Loucy (cell line): ENCODE measurements around the gene RAB8B.

Experiments
- H2AFZ ChIP-seq: fragments of 200-600 bp; sonication (generic); 2 replicates; pipeline ENCODE4 v1.6.0; 2016; ENCODE audit warnings: antibody characterized with exemption, mild to moderate bottlenecking, low read length, moderate library complexity
- H3F3A ChIP-seq: fragments of 200-600 bp; 2 replicates; pipeline ENCODE4 v1.6.0; 2016; ENCODE audit warnings: antibody characterized with exemption, low read depth, mild to moderate bottlenecking
- H3K27me3 ChIP-seq: fragments of 200-600 bp; sonication (generic); 2 replicates; pipeline ENCODE4 v1.6.1; 2014; ENCODE audit warnings: low read length, mild to moderate bottlenecking; ENCODE audit not compliant: insufficient read depth, poor library complexity, severe bottlenecking
- H3K36me3 ChIP-seq: fragments of 200-600 bp; sonication (generic); 2 replicates; pipeline ENCODE4 v1.6.1; 2016; ENCODE audit warnings: low read length; ENCODE audit not compliant: insufficient read depth
- H3K4me1 ChIP-seq: fragments of 200-600 bp; sonication (generic); 2 replicates; pipeline ENCODE4 v1.5.1; 2014; ENCODE audit warnings: low read length, mild to moderate bottlenecking; ENCODE audit not compliant: insufficient read depth, poor library complexity, severe bottlenecking
- H3K4me2 ChIP-seq: fragments of 200-600 bp; sonication (generic); 2 replicates; pipeline ENCODE4 v1.6.0; 2014; ENCODE audit warnings: antibody characterized with exemption, low read length, low read depth, mild to moderate bottlenecking; ENCODE audit not compliant: poor library complexity, severe bottlenecking
- H3K4me3 ChIP-seq: fragments of 200-600 bp; sonication (generic); 2 replicates; pipeline ENCODE4 v1.5.1; 2014; ENCODE audit warnings: low read length, mild to moderate bottlenecking, mixed read lengths; ENCODE audit not compliant: poor library complexity, severe bottlenecking
- H3K79me2 ChIP-seq: fragments of 200-600 bp; sonication (generic); 2 replicates; pipeline ENCODE4 v1.6.1; 2014; ENCODE audit warnings: low read length; ENCODE audit not compliant: insufficient read depth
- H3K9ac ChIP-seq: fragments of 200-600 bp; sonication (generic); 2 replicates; pipeline ENCODE4 v1.6.0; 2014; ENCODE audit warnings: mild to moderate bottlenecking, low read depth, low read length, moderate library complexity; ENCODE audit not compliant: poor library complexity, severe bottlenecking
- H3K9me2 ChIP-seq: fragments of 200-600 bp; sonication (generic); replicated peaks from 2 replicates; pipeline ENCODE4 v1.6.1; 2016; ENCODE audit warnings: low read depth, low read length, mixed read lengths
- H3K9me3 ChIP-seq: fragments of 200-600 bp; sonication (generic); 2 replicates; pipeline ENCODE4 v1.6.1; 2014; ENCODE audit warnings: mild to moderate bottlenecking, antibody characterized with exemption, low read length, low read depth; ENCODE audit not compliant: insufficient read depth
- H4K20me1 ChIP-seq: fragments of 200-600 bp; sonication (generic); 2 replicates; pipeline ENCODE4 v1.6.0; 2014; ENCODE audit warnings: antibody characterized with exemption, low read length, mild to moderate bottlenecking; ENCODE audit not compliant: insufficient read depth, poor library complexity, severe bottlenecking
- EZH2phosphoT487 ChIP-seq: fragments of 200-600 bp; IDR thresholded peaks from 2 replicates; pipeline ENCODE4 v1.6.1; 2018; ENCODE audit warnings: antibody characterized with exemption, mild to moderate bottlenecking, moderate library complexity, borderline replicate concordance
- TF ChIP-seq, protein P1 (sequence below): fragments of 200-600 bp; sonication (generic); conservative IDR thresholded peaks from 2 replicates; pipeline ENCODE4 v1.5.1; 2014; ENCODE audit warnings: mild to moderate bottlenecking, antibody characterized with exemption, low read length

Gene RAB8B

DNA sequence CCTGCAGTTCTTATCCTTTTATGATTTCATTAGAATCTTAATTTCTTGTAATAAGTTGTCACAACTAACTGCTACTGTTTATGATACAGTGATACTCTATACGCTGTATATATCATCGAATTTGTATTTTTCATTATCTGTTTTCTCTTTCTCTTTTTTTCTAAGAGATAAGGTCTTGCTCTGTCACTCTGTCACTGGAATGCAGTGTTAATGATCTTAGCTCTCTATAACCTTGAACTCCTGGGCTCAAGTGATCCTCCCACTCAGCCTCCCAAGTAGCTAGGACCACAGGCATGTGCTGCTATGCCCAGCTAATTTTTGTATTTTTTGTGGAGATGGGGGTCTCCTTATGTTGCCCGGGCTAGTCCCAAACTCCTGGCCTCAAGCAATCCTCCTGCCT is 102.8 kb downstream of the RAB8B start:
- H3K4me2 ChIP-seq = no peak overlapping the region
- H3F3A ChIP-seq = no peaks in the 10 kb centered on the region
- H3K27me3 ChIP-seq = no peaks in the 10 kb centered on the region
- no peaks in the 10 kb centered on the region for H3K79me2 ChIP-seq
- H2AFZ ChIP-seq = no peak overlapping the region
- no peaks in the 10 kb centered on the region for H3K9me2 ChIP-seq
- H3K4me1 ChIP-seq = peaks cover 18% of the 10 kb centered on the region
- no peak overlapping the region for H3K4me3 ChIP-seq
- no peaks in the 10 kb centered on the region for H3K9me3 ChIP-seq
- TF ChIP-seq, protein P1, sequence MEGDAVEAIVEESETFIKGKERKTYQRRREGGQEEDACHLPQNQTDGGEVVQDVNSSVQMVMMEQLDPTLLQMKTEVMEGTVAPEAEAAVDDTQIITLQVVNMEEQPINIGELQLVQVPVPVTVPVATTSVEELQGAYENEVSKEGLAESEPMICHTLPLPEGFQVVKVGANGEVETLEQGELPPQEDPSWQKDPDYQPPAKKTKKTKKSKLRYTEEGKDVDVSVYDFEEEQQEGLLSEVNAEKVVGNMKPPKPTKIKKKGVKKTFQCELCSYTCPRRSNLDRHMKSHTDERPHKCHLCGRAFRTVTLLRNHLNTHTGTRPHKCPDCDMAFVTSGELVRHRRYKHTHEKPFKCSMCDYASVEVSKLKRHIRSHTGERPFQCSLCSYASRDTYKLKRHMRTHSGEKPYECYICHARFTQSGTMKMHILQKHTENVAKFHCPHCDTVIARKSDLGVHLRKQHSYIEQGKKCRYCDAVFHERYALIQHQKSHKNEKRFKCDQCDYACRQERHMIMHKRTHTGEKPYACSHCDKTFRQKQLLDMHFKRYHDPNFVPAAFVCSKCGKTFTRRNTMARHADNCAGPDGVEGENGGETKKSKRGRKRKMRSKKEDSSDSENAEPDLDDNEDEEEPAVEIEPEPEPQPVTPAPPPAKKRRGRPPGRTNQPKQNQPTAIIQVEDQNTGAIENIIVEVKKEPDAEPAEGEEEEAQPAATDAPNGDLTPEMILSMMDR = no peak
- no peak for TF ChIP-seq EZH2phosphoT487
- H4K20me1 ChIP-seq = no peaks in the 10 kb centered on the region
- no peak overlapping the region for H3K9ac ChIP-seq
- H3K36me3 ChIP-seq = no peaks in the 10 kb centered on the region

- H3K9ac ChIP-seq = no peak overlapping the region
- H4K20me1 ChIP-seq = no peaks in the 10 kb centered on the region
- H3K36me3 ChIP-seq = no peaks in the 10 kb centered on the region
- H3K79me2 ChIP-seq = no peaks in the 10 kb centered on the region
- H3K9me2 ChIP-seq = no peaks in the 10 kb centered on the region
- no peak overlapping the region for H2AFZ ChIP-seq
- peaks cover 18% of the 10 kb centered on the region for H3K4me1 ChIP-seq
- H3F3A ChIP-seq = no peaks in the 10 kb centered on the region
- no peaks in the 10 kb centered on the region for H3K27me3 ChIP-seq
- TF ChIP-seq, protein P1 = no peak
- TF ChIP-seq EZH2phosphoT487 = no peak
- no peak overlapping the region for H3K4me3 ChIP-seq
- no peak overlapping the region for H3K4me2 ChIP-seq
- no peaks in the 10 kb centered on the region for H3K9me3 ChIP-seq
These were observed 103.4 kb downstream of the RAB8B start for GRCh38 chr15:63292771-63293170.

GRCh38 chr15:63294359-63294758 is 105.0 kb downstream of the RAB8B start:
- Histone ChIP-seq H3K4me2 (no peak overlapping the region), H3K9ac (no peak overlapping the region), H3K9me2 (no peaks in the 10 kb centered on the region), H2AFZ (no peak overlapping the region), H4K20me1 (no peaks in the 10 kb centered on the region), H3K4me1 (peaks cover 14% of the 10 kb centered on the region), H3K4me3 (no peak overlapping the region), H3K9me3 (no peaks in the 10 kb centered on the region), H3K36me3 (no peaks in the 10 kb centered on the region), H3K79me2 (no peaks in the 10 kb centered on the region), H3F3A (no peaks in the 10 kb centered on the region), H3K27me3 (no peaks in the 10 kb centered on the region)
- TF ChIP-seq, protein P1 = no peak
- TF ChIP-seq EZH2phosphoT487 = no peak
